CD14-positive monocyte (primary cell): Measurements from ENCODE around the gene ELAVL2. TPM values are rescaled to one million over a fixed set of nuclear protein-coding genes. Genes with fewer than 3 reads are reported as not detected.

ENCODE experiments used
- DNase-seq, 3 donors: peaks; one replicate each; pipeline ENCODE4 v3.0.0-alpha.2; 2011 to 2022
- H2AFZ ChIP-seq: 2 replicates; pipeline ENCODE4 v1.6.0; 2012; ENCODE audit warnings: mild to moderate bottlenecking, low read depth, low read length, inconsistent platforms; ENCODE audit not compliant: insufficient read depth, poor library complexity, severe bottlenecking
- H3K27ac ChIP-seq, 2 donors: 1 replicate in 1 of 2; 2 replicates in 1 of 2; pipeline ENCODE4 v1.5.1; 2012 to 2013; ENCODE audit warnings: low read length in 2 of 2, control low read depth in 1 of 2, inconsistent platforms in 1 of 2, low read depth in 1 of 2, mild to moderate bottlenecking in 1 of 2
- H3K27me3 ChIP-seq, 2 donors: one replicate each; pipeline versions ENCODE4 v1.6.0 to v1.6.1; 2011 to 2013; ENCODE audit warnings: low read length in 2 of 2; ENCODE audit not compliant: control insufficient read depth in 2 of 2, insufficient read depth in 2 of 2
- H3K36me3 ChIP-seq, 2 donors: replicated peaks in 1 of 2; 1 replicate in 1 of 2; 2 replicates in 1 of 2; pipeline versions ENCODE4 v1.5.1 to v1.6.1; 2012 to 2013; ENCODE audit warnings: low read length in 2 of 2, control low read depth in 1 of 2, inconsistent platforms in 1 of 2, mild to moderate bottlenecking in 1 of 2; ENCODE audit not compliant: insufficient read depth in 2 of 2, control insufficient read depth in 1 of 2
- H3K4me1 ChIP-seq, 2 donors: 1 replicate in 1 of 2; 2 replicates in 1 of 2; pipeline versions ENCODE4 v1.5.1 to v1.6.1; 2012 to 2013; ENCODE audit warnings: low read length in 2 of 2, control low read depth in 1 of 2, inconsistent platforms in 1 of 2, mild to moderate bottlenecking in 1 of 2, moderate library complexity in 1 of 2; ENCODE audit not compliant: insufficient read depth in 2 of 2, control insufficient read depth in 1 of 2
- H3K4me2 ChIP-seq: replicated peaks from 2 replicates; pipeline ENCODE3; 2012; ENCODE audit warnings: low read length, moderate library complexity, mild to moderate bottlenecking; ENCODE audit not compliant: poor library complexity, severe bottlenecking; ENCODE audit errors: extremely low read depth
- H3K4me3 ChIP-seq, 3 experiments: fragments of 200-600 bp in 1 of 3; sonication (generic) in 1 of 3; replicated peaks in 1 of 3; 1 replicate in 2 of 3; 2 replicates in 1 of 3; pipeline ENCODE4 v1.5.1; 2011 to 2013; ENCODE audit warnings: low read length in 3 of 3, mild to moderate bottlenecking in 3 of 3, control low read depth in 2 of 3, low read depth in 2 of 3, inconsistent platforms in 1 of 3, moderate library complexity in 1 of 3
- H3K79me2 ChIP-seq: 2 replicates; pipeline ENCODE4 v1.6.0; 2012; ENCODE audit warnings: mild to moderate bottlenecking, control low read depth, inconsistent platforms, low read length, moderate library complexity; ENCODE audit not compliant: insufficient read depth
- H3K9ac ChIP-seq: 2 replicates; pipeline ENCODE4 v1.6.0; 2017; ENCODE audit warnings: low read length, mild to moderate bottlenecking; ENCODE audit not compliant: insufficient read depth, poor library complexity, severe bottlenecking
- H3K9me3 ChIP-seq, 2 donors: replicated peaks in 1 of 2; 1 replicate in 1 of 2; 2 replicates in 1 of 2; pipeline versions ENCODE4 v1.5.1 to v1.6.1; 2012 to 2013; ENCODE audit warnings: low read length in 2 of 2, control low read depth in 1 of 2; ENCODE audit not compliant: control insufficient read depth in 1 of 2, insufficient read depth in 1 of 2
- H4K20me1 ChIP-seq: 2 replicates; pipeline ENCODE4 v1.6.0; 2012; ENCODE audit warnings: mild to moderate bottlenecking, low read length, control low read depth, moderate library complexity; ENCODE audit not compliant: insufficient read depth
- H3K27ac Mint-ChIP-seq, 7 donors: one replicate each; pipeline ENCODE4 v1.8.0; 2020; ENCODE audit warnings: mild to moderate bottlenecking in 7 of 7, mixed read lengths in 7 of 7, moderate library complexity in 6 of 7, inconsistent platforms in 2 of 7
- H3K27me3 Mint-ChIP-seq, 3 donors: one replicate each; pipeline ENCODE4 v1.8.0; 2021 to 2022; ENCODE audit warnings: low read depth in 3 of 3, mild to moderate bottlenecking in 3 of 3, mixed read lengths in 3 of 3, moderate library complexity in 3 of 3, inconsistent platforms in 1 of 3
- H3K36me3 Mint-ChIP-seq, 2 donors: one replicate each; pipeline ENCODE4 v1.8.0; 2020; ENCODE audit warnings: mixed read lengths in 2 of 2, inconsistent platforms in 1 of 2, mild to moderate bottlenecking in 1 of 2
- H3K4me1 Mint-ChIP-seq: one replicate; pipeline ENCODE4 v1.8.0; 2020; ENCODE audit warnings: mild to moderate bottlenecking, mixed read lengths
- H3K4me3 Mint-ChIP-seq, 2 donors: one replicate each; pipeline ENCODE4 v1.8.0; 2020; ENCODE audit warnings: mild to moderate bottlenecking in 2 of 2, mixed read lengths in 2 of 2, moderate library complexity in 1 of 2
- H3K9me3 Mint-ChIP-seq, 7 donors: one replicate each; pipeline ENCODE4 v1.8.0; 2020 to 2022; ENCODE audit warnings: mixed read lengths in 7 of 7, mild to moderate bottlenecking in 6 of 7, moderate library complexity in 6 of 7, inconsistent platforms in 2 of 7
- WGBS: methylation state at CpG from one replicate; pipeline ENCODE4 v1.1.5; 2013; ENCODE audit warnings: missing lambda C conversion rate; ENCODE audit not compliant: insufficient coverage; 5-methylcytosine and 5-hydroxymethylcytosine counted together
- intact Hi-C, 2 donors: fragments of 100-400 bp; cut with micrococcal nuclease; formaldehyde crosslinking; loops; one replicate each; pipeline versions ENCODE4 v1.15.0 to v1.15.1; 2023
- polyA plus RNA-seq, 3 donors: library from polyadenylated mRNA; depleted of rRNA in 1 of 3; unstranded in 2 of 3; stranded (reverse) in 1 of 3; fragments of 300-500 nt in 2 of 3; fragments of >200 nt in 1 of 3; fragmentation: Illumina TruSeq in 2 of 3; gene quantifications; 1 replicate in 2 of 3; 2 replicates in 1 of 3; pipeline ENCODE4 v1.2.3, GENCODE V29; 2012 to 2021
- TF ChIP-seq, protein P1 (sequence below): fragments of 200-600 bp; IDR thresholded peaks from one replicate; pipeline ENCODE4 v1.8.0; 2022; ENCODE audit warnings: antibody characterized with exemption, mild to moderate bottlenecking

The ELAVL2 gene
- polyA plus RNA-seq, 3 donors: not detected

DNA sequence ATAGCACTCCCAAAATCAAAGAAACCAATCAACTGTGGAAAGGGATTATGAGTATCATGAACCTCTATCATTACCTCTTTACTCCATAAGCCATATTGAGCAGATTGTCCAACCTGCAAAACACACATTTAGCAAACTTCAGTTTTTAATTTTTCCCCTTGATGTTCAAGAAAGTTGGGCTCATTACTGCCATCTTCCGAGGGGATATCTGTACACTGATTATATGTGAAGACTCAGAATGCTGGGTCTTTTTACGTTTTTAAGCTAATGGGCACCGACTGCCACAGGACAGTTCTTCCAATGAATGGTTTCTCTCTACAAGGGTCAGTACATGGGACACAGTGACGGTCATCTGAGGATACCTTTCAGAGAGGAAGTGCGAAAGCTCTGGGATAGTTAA lies 132.7 kb downstream of the ELAVL2 start:
- intact Hi-C loops: no loop called here
- no peak overlapping the region for H2AFZ ChIP-seq
- H3K27ac ChIP-seq: no peak overlapping the region
- Mint-ChIP-seq H3K36me3 (no peaks in the 10 kb centered on the region), H3K9me3 (peaks cover 0 to 6% (median 2%) of the 10 kb centered on the region in 7 donors), H3K4me3 (no peak overlapping the region), H3K27ac (no peak overlapping the region), H3K27me3 (no peaks in the 10 kb centered on the region), H3K4me1 (no peaks in the 10 kb centered on the region)
- no peak overlapping the region for H3K4me2 ChIP-seq
- H3K9me3 ChIP-seq: no peaks in the 10 kb centered on the region
- H3K79me2 ChIP-seq: no peaks in the 10 kb centered on the region
- no peaks in the 10 kb centered on the region for H3K27me3 ChIP-seq
- no peaks in the 10 kb centered on the region for H4K20me1 ChIP-seq
- H3K4me1 ChIP-seq: no peaks in the 10 kb centered on the region
- H3K9ac ChIP-seq: no peak overlapping the region
- H3K4me3 ChIP-seq: no peak overlapping the region
- WGBS: 86% methylated on average over 3 of the region's 5 CpGs
- TF ChIP-seq, protein P1, sequence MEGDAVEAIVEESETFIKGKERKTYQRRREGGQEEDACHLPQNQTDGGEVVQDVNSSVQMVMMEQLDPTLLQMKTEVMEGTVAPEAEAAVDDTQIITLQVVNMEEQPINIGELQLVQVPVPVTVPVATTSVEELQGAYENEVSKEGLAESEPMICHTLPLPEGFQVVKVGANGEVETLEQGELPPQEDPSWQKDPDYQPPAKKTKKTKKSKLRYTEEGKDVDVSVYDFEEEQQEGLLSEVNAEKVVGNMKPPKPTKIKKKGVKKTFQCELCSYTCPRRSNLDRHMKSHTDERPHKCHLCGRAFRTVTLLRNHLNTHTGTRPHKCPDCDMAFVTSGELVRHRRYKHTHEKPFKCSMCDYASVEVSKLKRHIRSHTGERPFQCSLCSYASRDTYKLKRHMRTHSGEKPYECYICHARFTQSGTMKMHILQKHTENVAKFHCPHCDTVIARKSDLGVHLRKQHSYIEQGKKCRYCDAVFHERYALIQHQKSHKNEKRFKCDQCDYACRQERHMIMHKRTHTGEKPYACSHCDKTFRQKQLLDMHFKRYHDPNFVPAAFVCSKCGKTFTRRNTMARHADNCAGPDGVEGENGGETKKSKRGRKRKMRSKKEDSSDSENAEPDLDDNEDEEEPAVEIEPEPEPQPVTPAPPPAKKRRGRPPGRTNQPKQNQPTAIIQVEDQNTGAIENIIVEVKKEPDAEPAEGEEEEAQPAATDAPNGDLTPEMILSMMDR: no peak
- no peaks in the 10 kb centered on the region for H3K36me3 ChIP-seq
- no peak for DNase-seq

- Histone ChIP-seq H3K4me1 (no peaks in the 10 kb centered on the region), H4K20me1 (no peaks in the 10 kb centered on the region), H3K79me2 (no peaks in the 10 kb centered on the region), H3K9ac (no peak overlapping the region), H3K9me3 (no peaks in the 10 kb centered on the region), H2AFZ (no peak overlapping the region), H3K27me3 (no peaks in the 10 kb centered on the region), H3K27ac (no peak overlapping the region), H3K4me3 (no peak overlapping the region), H3K4me2 (no peak overlapping the region), H3K36me3 (no peaks in the 10 kb centered on the region)
- Mint-ChIP-seq H3K27ac (no peak overlapping the region), H3K27me3 (peaks cover 0 to 2% (median 0%) of the 10 kb centered on the region in 3 donors), H3K36me3 (no peaks in the 10 kb centered on the region), H3K9me3 (peaks cover 0 to 3% (median 0%) of the 10 kb centered on the region in 7 donors), H3K4me3 (no peak overlapping the region), H3K4me1 (no peaks in the 10 kb centered on the region)
- WGBS: no CpG with 5 or more reads among the region's 1 CpG
- DNase-seq: no peak
- TF ChIP-seq, protein P1: no peak
- intact Hi-C loops: no loop called here
Measured at GRCh38 chr9:23686896-23687295, 139.1 kb downstream of the ELAVL2 start.
